GM19043 (cell line): ENCODE data around the gene ZNF555.
"Not testable (repeated sequence)": the region's sequence is repeated elsewhere in the genome, so short reads cannot be mapped to it uniquely, and the experiment has no call there.

Experiments used
- ATAC-seq: cut with Tn5 transposase; IDR thresholded peaks from one replicate; pipeline ENCODE4 v1.9.1; 2021; ENCODE audit warnings: low read depth; ENCODE audit not compliant: unreplicated experiment

Gene ZNF555

GRCh38 chr19:2806736-2807378, 34.4 kb upstream of the ZNF555 start:
- ATAC-seq: no peak

DNA sequence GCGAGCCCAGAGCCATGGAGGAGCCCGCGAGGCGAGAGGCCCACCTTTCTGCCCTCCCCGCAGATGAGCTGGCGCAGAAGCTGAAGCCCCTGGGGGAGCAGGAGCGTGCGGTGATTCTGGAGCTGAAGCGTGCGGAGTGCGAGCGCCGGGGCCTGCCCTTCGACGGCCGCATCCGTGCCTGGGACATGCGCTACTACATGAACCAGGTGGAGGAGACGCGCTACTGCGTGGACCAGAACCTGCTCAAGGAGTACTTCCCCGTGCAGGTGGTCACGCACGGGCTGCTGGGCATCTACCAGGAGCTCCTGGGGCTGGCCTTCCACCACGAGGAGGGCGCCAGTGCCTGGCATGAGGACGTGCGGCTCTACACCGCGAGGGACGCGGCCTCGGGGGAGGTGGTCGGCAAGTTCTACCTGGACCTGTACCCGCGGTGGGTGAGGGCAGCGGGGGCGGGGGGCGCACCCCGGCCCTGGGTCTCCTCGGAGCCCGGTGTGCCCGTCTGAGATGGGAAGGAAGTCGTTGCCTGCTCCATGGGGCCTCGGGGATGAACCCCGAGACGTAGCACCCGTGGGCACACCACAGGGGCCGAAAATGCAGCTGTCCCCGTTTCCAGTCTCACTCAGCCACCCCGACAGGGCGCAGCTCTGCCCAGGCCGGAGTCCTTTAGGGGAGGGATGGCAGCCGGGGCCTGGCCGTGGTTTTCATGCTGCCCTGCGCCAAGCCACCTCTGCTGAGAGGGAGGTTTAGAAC, 33.7 kb upstream of the ZNF555 start:
- ATAC-seq: no peak

GRCh38 chr19:2808129-2808941, 32.9 kb upstream of the ZNF555 start:
- no peak for ATAC-seq

- no peak for ATAC-seq
Measured at GRCh38 chr19:2809387-2810140, 31.7 kb upstream of the ZNF555 start.

GRCh38 chr19:2810141-2811091, 30.9 kb upstream of the ZNF555 start:
- ATAC-seq: no peak

GRCh38 chr19:2811221-2811722, 30.0 kb upstream of the ZNF555 start:
- no peak for ATAC-seq

GRCh38 chr19:2811735-2812413, 29.4 kb upstream of the ZNF555 start:
- no peak for ATAC-seq

GRCh38 chr19:2812414-2813234, 28.7 kb upstream of the ZNF555 start:
- ATAC-seq: no peak

- ATAC-seq: no peak
Measured at GRCh38 chr19:2813235-2814160, 27.8 kb upstream of the ZNF555 start.

DNA sequence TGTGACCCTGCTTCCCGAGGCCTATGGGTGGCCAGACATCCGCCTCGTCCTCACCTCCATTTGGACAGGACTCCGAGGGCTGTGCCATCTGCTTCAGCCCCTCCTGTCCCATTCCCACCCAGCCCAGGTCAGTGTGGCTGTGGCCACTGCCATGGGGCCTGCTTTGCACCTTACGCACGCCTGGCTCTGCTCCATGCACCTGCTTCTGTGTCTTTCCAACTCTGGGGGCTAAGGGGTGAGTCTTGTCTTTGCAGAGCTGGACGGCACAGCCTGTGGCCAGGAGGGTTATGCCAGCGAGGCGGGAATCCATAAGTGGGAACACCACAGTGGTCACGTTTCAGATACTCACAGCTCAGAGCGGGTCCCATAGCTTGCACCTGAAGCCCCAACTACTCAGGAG, 26.8 kb upstream of the ZNF555 start:
- ATAC-seq: no peak

DNA sequence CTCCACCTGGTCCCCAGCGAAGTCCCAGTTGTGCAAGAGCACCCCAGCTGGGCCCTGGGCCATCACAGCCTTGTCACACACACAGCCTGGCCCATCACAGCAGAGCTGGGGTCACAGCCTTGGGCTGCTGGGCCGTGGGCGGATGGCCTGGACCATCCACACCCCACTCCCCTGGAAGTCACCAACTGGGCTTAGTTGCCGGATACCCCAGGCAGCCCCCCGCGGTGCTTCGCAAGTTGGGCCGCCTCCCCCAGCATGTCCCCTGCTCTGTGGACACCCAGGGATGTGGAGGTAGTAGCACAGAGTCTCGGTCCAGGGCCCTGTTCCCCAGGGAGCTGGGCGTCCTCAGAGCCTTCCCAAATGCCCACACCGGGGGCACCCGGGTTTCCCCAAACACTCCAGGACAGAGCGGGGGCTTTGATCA, 26.1 kb upstream of the ZNF555 start:
- ATAC-seq: no peak

GRCh38 chr19:2815923-2816322, 25.4 kb upstream of the ZNF555 start:
- ATAC-seq: no peak

- ATAC-seq: no peak
Measured at GRCh38 chr19:2816641-2817040, 24.6 kb upstream of the ZNF555 start.

DNA sequence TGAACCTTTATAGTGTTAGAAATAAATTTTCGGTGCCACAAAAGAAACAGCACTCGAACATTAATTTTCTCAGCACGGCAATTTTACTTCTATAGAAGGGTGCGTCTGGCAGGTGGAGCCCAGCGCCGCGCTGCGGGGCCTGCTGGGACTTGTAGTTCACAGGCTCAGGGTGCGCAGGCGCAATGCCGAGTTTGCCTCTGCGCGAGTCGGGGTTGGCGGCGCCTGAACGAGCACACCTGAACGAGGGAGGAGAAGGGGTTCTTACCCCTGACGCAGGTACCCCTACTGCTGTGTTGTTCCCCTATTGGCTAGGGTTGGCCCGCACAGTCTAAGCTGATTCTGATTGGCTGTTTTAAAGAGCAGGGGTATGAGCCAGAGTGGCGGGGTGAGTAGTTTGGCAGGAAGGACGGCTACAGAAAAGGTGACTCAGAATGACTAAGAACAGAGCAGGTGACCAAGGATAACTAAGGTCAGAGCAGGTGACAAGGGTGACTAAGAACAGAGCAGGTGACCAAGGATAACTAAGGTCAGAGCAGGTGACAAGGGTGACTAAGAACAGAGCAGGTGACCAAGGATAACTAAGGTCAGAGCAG, 23.9 kb upstream of the ZNF555 start:
- not testable (repeated sequence) for ATAC-seq

DNA sequence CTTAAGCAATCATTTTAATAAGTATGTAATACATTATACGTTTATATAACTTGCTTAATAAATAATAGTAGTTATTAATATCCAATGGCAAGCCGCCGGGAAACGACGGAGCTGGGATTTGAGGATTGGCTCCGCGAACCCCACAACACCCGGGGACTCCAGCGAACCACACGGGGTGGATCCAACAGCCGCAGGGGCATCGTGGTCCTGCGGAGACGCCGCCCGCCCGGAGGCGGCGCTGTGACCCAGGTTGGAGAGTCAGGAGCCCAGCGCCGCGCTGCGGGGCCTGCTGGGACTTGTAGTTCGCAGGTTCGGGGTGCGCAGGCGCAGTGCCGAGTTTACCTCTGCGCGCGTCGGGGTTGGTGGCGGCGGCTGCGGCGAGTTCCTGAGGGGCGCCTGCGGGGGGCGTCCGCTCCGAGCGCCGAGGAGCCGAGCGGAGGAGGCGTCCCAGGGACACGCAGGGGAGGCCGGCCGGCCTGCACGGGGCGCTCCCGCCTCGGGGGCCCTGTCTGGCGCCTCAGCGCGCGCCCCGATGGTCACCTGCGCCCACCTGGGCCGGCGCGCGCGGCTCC, 21.6 kb upstream of the ZNF555 start, which contains the start of gene ZNF554:
TSS of gene ZNF554 (plus strand) at position 329 of the 572 bp plus-strand sequence. CDS start at position 533, 204 bp downstream.
- ATAC-seq: peak; percentile 72

- ATAC-seq: no peak
Measured at GRCh38 chr19:2820112-2820702, 21.1 kb upstream of the ZNF555 start.
